Non-pigmented ciliary epithelial cell (primary cell): Measurements from ENCODE around the gene SERPINC1.
"Not testable (repeated sequence)": the region's sequence is repeated elsewhere in the genome, so short reads cannot be mapped to it uniquely, and the experiment has no call there.

Experiments
- DNase-seq: peaks from one replicate; pipeline ENCODE4 v3.0.0-alpha.2; 2010; ENCODE audit warnings: low read depth

The SERPINC1 gene

DNA sequence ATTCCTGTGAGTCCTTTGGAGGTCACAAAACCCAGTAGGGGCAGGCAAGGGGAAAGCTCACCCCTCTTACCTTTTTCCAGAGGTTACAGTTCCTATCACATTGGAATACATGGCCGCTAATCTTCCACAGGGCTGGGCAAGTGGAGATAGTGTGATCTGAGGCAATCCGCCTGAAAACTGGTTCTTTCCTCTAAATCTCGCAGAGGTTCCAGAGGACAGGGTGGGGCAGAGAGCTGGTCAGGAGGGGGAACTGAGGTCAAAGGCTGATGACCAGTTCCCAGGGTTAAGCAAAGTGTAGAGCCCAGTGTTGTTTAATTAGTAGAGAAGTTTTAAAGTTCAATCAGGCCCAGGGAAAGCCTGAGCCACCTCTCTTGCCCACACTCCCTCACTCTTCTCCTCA, at the start of gene SERPINC1:
Gene SERPINC1 (minus strand): TSS at position 179 of the 400 bp plus-strand sequence. CDS start 68 bp downstream, at position 111.
- DNase-seq, result no peak

DNA sequence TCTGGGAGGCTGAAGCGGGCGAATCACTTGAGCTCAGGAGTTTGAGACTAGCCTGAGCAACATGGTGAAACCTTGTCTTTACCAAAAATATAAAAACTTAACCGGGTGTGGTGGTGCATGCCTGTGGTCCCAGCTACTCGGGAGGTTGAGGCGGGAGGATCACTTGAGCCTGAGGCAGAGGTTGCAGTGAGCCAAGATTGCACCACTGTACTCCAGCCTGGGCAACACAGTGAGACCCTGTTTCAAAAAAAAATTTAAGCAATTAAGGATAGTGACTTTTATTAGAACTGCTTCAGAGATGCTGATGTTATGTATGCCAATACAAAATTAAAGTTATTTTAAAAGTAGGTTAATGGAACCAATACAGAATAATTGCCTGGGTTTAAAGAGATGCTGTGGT, 48.8 kb upstream of the SERPINC1 start:
- DNase-seq, result not testable (repeated sequence)

DNA sequence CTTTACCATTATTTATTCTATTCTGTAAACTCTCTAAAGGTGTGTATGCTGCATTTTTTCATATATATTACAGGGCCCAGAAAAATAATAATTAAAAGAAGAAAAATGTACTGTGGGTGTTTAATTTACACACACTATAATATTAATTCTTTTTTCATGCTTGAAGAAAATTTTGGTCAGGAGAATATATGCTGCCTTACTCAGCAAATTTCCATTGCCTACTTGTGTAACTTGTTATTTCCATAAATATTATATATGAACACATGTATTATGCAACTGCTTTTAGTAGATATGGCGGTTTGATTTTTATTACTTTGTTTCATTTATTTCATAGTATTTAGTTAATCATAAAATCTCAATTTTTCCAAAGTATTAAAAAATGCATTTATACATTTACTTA, 46.4 kb upstream of the SERPINC1 start:
- DNase-seq, result no peak

DNA sequence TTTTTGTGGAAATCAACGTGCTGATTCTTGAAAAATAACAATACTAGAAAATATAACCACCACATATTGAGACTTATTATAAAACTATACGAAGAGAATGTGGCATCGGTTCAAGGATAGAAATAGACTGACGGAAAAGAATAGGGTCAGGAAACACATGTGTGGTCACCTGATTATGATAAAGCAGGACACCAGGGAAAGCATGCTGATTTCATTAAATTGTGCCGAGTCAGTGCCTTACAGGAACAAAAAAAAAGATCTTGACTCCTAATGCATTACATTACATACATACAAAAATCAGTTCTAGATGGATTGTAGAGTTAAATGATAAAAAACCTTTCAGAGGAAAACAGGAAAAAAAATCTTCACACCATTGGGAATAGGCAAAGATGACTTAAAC, 43.5 kb upstream of the SERPINC1 start:
- DNase-seq, result no peak

DNA sequence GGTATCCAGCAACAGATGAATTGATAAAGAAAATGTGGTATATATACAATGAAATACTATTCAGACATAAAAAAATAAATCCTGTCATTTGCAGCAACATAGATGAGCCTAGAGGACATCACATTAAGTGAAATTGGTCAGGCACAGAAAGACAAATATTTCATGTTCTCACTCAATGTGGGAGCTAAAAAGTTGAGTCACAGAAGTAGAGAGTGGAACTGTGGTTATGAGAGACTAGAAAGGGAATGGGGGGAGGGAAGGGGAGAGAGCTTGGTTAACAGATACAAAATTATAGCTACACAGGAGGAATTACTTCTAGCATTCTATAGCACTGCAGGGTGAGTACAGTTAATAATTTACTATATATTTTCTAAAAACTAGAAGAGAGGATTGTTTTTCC, 37.1 kb upstream of the SERPINC1 start:
- DNase-seq, result peak; percentile 19

DNA sequence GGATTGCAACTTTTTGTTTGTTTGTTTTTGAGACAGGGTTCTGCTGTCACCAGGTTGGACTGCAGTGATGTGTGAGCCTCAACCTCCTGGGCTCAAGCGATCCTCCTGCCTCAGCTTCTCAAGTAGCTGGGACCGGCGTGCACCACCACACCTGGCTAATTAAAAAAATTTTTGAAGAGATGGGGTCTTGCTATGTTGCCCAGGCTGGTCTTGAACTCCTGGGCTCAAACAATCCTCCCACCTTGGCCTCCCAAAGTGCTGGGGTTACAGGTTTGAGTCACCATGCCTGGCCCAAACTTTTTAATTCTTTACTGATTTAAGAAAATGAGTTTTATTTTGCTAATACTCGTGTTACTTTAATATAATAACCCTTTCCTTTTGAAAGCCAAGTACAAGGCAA, 31.5 kb upstream of the SERPINC1 start:
- DNase-seq, result no peak

DNA sequence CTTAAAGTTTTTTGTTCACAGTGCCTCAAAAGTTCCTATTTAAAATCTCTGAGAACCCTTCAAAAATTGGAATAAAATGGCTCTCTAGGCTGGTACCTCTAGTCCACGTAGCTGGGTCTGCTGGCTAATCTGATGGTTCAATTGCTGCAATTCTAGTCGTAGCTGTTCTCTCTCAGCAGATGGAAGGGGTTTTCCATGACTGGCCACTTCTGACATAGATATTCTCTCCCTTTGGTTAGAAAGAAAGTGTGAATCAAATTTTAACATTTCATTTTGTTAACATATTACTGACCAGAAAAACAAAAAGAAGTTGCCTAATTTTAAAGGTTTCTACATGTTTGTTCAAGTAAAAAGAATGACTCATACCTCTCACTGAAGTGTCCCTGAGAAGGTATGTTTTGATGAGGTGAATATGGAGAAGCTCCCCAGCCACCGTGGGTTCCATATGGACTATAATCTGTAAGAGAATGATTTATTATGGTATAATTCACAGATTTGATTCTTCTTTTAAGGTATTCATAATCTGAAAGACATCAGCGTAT, 29.3 kb upstream of the SERPINC1 start:
- no peak for DNase-seq

DNA sequence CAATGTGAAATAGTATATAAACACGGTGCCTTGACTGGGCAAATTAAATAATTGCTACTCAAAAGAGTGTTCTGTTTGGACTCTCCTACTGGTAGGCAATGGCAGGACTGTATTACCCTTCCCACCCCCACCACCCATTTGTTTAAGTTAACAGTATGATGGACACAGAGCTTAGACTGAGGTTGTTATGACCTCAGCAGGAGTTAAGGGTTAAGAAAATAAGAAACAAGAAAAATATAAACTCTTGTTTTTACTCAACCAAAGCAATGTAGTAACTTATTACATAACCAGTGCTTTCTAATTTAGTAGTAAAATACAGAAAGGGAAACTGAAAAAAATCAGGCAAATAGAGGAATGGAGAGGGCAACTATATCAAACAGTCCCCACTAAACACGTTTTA, 19.9 kb upstream of the SERPINC1 start:
- DNase-seq, result no peak

DNA sequence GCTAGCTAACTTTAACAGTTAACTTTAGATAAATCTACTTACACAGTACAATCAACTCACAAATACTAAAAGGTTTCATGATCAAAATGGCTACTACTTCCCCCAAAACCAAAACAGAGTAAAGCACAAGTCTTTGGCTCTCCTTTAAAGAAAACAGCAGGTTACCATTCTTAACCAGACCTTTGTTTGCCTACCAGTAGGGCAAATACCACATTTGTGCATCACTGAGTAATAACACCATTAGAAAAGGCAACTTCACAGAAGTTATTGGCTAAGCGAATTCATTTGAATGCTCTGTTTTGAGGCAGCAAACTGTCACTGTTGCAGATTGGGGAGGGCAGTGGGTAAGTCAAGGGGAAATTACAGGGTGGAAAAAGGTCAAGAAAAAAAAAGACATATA, 17.3 kb upstream of the SERPINC1 start:
- no peak for DNase-seq

DNA sequence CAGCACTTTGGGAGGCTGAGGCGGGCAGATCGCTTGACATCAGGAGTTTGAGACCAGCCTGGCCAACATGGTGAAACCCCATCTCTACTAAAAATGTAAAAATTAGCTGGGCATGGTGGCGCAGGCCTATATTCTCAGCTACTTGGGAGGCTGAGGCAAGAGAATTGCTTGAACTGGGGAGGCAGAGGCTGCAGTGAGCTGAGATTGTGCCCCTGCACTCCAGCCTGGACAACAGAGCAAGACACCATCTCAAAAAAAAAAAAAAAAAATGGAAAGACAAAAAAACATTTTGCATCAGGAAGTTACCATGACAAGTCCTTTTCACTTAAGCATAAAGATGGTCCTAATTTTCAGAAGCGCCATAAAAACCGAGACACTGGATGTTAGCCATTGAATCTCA, 13.4 kb upstream of the SERPINC1 start:
- not testable (repeated sequence) for DNase-seq

DNA sequence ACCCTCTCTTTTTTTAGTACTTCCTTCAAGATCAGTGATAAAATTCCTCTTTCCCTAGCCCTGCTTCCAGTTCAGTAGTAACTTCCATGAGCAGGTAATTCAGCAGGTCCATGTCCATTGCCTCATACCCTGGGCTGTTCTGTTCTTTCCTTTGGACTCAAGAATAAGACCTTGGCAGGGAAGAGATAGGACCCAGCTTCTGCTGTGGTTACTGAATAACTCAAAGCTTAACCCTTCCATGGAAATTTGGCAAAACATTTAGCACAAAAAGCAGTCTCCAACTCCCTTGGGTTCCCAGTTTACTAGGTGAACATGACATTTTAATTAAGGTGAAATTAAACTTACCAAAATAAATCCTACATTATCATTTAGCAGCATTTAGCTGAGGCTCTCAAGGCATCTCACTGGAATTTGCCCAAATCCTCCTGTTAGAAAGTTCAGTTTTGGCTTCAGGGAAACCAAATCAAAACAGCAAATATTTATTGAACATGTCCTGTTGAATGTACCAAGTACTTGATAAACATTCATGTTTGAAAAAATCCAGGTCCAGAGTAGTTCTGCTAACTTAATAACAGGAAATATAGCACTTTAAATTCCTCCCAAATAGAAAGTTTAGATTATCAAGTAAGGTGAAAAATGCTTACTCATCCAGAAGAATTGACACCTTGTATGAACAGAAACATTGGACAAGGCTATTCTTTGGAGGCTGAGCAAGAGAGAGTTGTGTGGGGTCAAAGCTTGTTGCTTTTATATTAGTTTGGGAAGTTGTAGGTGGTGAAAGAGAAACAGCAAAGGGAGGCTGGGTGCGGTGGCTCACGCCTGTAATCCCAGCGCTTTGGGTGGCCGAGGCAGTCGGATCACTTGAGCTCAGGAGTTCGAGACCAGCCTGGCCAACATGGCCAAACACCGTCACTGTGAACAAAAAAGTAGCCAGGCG, 8.4 kb upstream of the SERPINC1 start:
- DNase-seq, result no peak

DNA sequence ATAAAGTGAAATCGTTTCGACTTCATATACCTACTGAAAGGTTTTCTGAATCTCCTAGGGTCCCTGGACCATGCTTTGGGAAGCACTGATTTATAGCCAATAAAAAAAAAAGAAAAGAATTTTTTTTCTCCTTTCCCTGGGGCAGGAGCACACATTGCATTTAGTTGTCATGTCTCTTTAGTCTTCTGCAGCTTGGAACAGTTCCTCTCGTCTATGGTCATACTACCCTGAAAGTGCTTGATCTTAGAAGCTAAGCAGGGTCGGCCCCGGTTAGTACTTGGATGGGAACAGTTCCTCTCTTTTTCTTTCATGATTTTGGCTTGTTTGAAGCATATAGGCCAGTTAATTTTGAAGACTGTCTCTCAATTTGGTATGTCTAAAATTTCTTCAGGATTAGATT, 3.7 kb upstream of the SERPINC1 start:
- no peak for DNase-seq

DNA sequence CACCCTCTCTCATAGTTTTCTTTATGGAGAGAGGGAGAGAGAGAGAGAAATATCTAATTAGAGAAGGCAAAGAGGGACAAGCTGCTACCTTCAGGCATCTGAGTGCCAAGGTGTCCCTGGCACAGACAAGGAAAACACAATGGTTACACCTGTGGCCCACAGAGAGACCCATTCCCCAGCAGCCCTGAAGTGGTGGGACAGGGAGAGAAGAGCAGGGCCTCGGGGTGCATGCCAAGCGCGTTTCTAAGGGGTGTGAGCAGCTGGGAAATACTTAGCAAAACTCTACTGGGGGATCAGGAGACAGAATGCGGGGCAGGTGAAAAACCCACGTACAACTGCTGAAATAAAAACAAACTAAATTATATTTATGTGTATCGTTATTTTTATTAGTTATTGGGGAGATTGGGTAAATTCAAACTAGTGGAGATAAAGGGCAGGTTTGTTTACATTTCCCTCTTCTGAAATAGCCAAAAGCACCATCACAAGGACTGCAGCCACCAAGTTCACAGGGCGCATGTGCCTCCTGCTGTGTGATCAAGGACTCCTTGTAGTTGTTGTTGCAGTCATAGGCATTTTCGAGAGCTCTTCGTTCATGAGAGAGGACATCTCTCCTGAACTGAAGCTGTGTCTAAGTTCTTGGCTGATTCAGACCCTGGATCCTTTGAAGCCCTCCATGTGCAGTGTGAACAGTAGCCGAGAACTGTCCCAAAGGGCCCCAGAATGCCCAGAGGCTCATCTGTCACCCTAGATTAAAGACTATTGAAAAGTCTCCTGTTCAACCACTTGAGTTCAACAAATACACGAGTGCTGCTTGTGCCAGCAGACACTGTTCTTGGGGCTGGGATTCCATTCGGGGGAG, 737 bp upstream of the SERPINC1 start:
- no peak for DNase-seq

DNA sequence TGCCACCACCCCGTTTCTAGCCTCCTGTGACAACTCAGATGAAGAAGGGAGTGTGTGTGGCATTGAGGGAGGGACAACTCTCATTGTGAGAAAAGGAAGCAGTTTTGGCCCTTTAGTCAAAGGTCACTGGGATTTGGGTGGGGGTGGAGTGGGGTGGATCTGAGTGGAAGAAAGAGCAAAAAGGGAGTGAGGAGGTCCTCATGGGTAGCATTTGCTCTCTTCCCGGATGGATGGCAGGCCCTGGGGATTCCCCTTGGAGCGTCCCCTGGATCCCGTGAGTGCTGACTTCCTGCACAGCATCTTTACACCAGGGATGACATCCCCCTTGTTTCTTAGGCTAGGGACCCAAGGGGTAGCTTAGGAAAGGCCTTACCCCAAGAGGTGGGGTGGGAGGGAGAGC, 460 bp downstream of the SERPINC1 start:
- no peak for DNase-seq

DNA sequence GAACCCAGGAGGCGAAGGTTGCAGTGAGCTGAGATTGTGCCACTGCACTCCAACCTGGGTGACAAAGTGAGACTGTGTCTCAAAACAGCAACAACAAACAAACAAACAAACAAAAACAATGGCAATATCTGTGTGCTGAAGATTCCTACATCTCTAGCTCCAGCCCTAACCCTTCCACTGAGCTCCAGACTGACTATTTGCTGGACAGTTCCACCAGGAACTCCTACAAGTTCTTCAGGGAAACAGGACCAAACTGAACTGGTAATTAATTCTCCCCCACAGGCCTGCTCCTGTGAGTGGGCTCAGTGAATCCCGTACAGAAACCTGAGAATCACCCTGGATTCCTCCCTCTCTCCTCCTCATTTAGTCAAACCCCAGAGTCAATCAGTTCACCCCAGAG, 1.5 kb downstream of the SERPINC1 start:
- DNase-seq, result no peak

DNA sequence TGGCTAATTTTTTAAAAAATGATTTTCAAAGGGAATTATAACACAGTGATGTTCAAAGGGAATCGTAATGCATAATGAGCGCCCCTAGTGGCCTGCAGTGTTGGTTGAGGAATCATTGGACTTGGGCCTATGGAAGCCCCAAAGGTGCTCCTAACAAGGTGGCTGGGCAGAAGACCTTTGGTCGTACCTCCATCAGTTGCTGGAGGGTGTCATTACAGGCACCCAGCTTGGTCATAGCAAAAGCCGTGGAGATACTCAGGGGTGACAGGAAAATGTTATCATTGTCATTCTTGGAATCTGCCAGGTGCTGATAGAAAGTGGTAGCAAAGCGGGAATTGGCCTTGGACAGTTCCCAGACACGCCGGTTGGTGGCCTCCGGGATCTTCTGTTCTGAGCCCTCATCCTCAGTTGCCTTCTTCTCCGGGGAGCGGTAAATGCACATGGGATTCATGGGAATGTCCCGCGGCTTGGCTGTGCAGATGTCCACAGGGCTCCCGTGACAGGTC, 2.7 kb downstream of the SERPINC1 start:
- DNase-seq, result peak; percentile 1

DNA sequence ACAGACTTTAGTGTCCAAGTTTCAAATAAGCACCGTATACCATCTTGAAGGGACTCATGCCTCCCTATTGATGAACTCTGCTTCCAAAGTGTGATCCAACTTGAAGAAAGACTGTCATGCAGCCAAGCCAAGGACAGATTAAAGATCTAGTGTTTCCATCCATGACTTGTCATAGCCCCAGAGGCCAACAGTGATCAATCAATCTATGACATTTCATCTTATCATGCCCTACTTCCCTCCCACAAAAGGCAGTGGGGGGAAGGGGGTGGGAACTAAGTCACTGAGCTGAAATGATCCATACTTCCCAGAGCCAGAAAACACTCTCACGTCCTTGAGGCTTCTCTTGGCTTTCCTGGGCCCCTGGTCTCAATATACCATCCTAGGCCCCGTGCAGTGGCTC, 4.0 kb downstream of the SERPINC1 start:
- no peak for DNase-seq

DNA sequence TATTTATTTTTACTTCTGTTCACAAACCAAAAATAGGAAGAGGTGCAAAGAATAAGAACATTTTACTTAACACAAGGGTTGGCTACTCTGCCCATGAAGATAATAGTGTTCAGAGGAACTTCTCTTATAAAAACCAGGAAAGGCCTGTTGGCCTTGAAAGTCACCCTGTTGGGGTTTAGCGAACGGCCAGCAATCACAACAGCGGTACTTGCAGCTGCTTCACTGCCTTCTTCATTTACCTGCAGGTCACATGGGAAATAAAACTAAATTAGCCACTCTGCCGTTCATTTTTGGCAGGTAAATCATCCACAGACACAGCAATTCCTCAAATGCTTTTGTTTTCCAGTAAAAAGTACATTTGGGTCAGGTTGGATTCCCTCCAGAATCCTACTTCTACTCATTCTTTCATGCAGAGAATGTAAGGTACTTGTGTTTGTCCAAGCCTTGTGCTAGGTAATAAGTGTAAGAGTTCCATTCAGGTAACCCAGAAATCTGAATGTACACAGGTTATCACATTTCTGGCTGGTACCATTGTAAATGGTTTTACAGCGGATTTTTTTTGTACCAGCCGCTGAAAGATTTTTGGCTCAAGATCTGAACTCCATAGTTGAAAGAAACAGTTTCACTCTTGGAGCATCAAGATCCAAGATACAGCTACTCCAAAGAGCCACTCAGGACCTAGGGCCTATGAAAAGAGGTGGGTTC, 13.1 kb downstream of the SERPINC1 start:
- DNase-seq, result no peak

DNA sequence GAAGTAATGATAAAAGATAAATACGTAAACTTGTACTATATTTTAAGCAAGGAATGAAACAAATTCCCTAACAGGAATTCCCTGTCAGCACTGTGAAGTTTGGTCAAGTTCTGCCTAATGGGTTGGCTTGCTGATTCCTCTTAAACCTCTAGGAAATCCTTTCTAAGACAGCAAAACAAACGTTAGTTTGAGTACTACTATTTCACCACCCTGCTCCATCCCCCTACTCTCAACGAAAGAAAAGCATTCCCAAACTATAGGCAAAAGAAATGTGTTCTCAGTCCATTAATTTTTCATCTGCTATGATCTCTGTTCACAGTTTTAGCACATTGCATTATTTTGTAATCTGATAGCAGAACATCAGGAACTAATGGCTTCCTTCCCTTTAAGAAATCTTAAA, 16.1 kb downstream of the SERPINC1 start:
- no peak for DNase-seq

DNA sequence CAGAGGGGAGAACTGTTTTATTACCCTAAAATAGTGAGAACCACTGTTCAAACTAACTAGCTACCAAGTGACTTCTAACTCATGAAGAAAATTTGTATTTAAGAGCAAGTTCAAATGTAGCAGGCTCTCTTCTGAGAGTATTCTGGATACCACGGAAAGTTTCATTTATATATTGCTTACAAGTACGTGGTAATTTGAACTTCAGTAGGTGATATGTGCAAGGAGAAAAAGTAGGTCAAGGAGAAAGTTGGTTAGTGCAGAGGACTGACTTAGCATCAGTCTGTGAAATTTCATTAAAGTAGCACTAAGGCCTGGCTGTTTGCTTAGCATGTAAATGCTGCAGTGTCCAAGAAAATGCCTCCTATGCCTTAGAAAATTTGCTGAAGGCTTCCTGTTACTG, 16.7 kb downstream of the SERPINC1 start:
- no peak for DNase-seq

DNA sequence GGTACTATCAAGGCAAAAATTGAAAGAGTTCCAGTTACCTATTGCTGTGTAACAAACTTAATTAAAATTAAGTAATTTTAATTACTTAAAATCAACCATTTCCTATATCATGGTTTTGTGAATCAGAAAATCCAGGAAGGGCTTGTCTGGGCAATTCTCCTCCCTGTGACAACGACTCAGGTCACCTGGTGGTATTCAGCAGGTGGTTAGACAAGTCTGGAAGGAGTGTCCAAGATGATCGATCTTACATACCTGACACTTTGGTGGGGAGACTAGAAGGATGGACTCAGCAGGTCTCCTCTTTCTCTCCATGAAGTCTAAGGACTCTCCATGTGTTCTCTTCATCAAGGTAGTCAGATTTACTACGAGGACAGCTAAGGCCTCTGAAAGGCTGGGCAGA, 22.9 kb downstream of the SERPINC1 start:
- no peak for DNase-seq

DNA sequence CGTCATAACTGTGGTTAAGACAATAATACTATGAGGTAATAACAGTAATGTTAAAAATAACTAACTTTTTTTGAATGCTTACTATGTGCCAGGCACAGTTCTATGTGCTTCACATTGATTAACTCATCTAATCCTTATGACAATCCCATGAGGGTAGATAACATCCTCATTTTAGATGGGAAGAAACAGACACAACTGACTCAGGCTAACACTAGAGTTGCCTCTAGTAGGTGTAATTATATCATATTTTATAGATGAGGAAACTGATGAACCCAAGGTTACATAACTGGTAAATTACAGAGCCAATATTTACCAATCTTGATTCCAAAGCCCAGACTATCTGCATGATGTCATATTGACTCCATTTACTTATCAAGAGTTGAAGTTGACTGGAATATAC, 23.5 kb downstream of the SERPINC1 start:
- no peak for DNase-seq
